H1 (cell line): ENCODE results near the gene SERGEF. TPM values are rescaled to one million over a fixed set of nuclear protein-coding genes. Genes with fewer than 3 reads are reported as not detected.

Experiments
- polyA plus RNA-seq, 7 experiments: library from polyadenylated mRNA; depleted of rRNA in 3 of 7; stranded (reverse) in 5 of 7; unstranded in 2 of 7; fragments of >200 nt in 5 of 7; fragments of 200-250 nt in 2 of 7; gene quantifications; 1 replicate in 5 of 7; 2 replicates in 1 of 7; 4 replicates in 1 of 7; pipeline versions ENCODE4 v1.2.1 to v1.2.3, GENCODE V29; 2011 to 2013; ENCODE audit warnings: missing spikeins in 2 of 7, mixed read lengths in 2 of 7
- total RNA-seq: library from RNA; stranded (reverse); fragmentation: NEBNext Ultra II Directional; extraction: Animal tissue kit (Norgen Biotek cat#: 25700); gene quantifications from 2 replicates; pipeline ENCODE4 v1.2.1, GENCODE V29; 2021
- TF ChIP-seq, protein P1 (sequence below): fragments of 300-600 bp; sonication (generic); IDR thresholded peaks from 2 replicates; pipeline ENCODE4 v1.7.1; 2012; ENCODE audit warnings: low read length, moderate library complexity, mild to moderate bottlenecking, inconsistent platforms; ENCODE audit not compliant: insufficient replicate concordance

The SERGEF gene
- total and polyA plus RNA-seq, 2 of the 8 experiments (the other 6 are each of a cell fraction or from before 2014, with no cell fraction given), result 16.6 to 28.8 TPM

DNA sequence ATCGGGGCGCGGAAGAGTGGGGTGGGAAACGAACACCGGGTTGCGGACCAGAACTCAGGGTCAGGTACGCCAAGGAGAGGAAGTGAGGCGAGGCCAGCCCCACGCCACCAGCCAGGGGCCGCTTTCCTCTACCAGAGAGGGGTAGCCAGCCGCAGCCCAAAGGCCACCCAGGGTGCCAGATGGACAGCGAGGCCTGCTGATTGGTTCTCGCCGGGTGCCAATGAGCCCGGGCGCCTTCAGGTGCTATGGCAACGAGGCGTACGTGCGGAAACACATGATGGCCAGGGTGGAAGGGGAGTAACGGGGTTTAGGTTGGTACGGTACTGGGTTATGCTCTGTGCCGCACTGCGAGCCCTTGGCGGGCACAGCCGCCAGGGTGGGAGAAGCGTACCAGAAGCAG lies 128.9 kb downstream of the SERGEF start (continued):
- TF ChIP-seq, protein P1, sequence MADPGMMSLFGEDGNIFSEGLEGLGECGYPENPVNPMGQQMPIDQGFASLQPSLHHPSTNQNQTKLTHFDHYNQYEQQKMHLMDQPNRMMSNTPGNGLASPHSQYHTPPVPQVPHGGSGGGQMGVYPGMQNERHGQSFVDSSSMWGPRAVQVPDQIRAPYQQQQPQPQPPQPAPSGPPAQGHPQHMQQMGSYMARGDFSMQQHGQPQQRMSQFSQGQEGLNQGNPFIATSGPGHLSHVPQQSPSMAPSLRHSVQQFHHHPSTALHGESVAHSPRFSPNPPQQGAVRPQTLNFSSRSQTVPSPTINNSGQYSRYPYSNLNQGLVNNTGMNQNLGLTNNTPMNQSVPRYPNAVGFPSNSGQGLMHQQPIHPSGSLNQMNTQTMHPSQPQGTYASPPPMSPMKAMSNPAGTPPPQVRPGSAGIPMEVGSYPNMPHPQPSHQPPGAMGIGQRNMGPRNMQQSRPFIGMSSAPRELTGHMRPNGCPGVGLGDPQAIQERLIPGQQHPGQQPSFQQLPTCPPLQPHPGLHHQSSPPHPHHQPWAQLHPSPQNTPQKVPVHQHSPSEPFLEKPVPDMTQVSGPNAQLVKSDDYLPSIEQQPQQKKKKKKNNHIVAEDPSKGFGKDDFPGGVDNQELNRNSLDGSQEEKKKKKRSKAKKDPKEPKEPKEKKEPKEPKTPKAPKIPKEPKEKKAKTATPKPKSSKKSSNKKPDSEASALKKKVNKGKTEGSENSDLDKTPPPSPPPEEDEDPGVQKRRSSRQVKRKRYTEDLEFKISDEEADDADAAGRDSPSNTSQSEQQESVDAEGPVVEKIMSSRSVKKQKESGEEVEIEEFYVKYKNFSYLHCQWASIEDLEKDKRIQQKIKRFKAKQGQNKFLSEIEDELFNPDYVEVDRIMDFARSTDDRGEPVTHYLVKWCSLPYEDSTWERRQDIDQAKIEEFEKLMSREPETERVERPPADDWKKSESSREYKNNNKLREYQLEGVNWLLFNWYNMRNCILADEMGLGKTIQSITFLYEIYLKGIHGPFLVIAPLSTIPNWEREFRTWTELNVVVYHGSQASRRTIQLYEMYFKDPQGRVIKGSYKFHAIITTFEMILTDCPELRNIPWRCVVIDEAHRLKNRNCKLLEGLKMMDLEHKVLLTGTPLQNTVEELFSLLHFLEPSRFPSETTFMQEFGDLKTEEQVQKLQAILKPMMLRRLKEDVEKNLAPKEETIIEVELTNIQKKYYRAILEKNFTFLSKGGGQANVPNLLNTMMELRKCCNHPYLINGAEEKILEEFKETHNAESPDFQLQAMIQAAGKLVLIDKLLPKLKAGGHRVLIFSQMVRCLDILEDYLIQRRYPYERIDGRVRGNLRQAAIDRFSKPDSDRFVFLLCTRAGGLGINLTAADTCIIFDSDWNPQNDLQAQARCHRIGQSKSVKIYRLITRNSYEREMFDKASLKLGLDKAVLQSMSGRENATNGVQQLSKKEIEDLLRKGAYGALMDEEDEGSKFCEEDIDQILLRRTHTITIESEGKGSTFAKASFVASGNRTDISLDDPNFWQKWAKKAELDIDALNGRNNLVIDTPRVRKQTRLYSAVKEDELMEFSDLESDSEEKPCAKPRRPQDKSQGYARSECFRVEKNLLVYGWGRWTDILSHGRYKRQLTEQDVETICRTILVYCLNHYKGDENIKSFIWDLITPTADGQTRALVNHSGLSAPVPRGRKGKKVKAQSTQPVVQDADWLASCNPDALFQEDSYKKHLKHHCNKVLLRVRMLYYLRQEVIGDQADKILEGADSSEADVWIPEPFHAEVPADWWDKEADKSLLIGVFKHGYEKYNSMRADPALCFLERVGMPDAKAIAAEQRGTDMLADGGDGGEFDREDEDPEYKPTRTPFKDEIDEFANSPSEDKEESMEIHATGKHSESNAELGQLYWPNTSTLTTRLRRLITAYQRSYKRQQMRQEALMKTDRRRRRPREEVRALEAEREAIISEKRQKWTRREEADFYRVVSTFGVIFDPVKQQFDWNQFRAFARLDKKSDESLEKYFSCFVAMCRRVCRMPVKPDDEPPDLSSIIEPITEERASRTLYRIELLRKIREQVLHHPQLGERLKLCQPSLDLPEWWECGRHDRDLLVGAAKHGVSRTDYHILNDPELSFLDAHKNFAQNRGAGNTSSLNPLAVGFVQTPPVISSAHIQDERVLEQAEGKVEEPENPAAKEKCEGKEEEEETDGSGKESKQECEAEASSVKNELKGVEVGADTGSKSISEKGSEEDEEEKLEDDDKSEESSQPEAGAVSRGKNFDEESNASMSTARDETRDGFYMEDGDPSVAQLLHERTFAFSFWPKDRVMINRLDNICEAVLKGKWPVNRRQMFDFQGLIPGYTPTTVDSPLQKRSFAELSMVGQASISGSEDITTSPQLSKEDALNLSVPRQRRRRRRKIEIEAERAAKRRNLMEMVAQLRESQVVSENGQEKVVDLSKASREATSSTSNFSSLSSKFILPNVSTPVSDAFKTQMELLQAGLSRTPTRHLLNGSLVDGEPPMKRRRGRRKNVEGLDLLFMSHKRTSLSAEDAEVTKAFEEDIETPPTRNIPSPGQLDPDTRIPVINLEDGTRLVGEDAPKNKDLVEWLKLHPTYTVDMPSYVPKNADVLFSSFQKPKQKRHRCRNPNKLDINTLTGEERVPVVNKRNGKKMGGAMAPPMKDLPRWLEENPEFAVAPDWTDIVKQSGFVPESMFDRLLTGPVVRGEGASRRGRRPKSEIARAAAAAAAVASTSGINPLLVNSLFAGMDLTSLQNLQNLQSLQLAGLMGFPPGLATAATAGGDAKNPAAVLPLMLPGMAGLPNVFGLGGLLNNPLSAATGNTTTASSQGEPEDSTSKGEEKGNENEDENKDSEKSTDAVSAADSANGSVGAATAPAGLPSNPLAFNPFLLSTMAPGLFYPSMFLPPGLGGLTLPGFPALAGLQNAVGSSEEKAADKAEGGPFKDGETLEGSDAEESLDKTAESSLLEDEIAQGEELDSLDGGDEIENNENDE, result no peak
